ENCODE results near the gene TRAPPC14. TPM values are rescaled to one million over a fixed set of nuclear protein-coding genes. Genes with fewer than 3 reads are reported as not detected.
A peak's percentile ranks its signal among the peaks of the same experiment; 100 is the strongest.

The TRAPPC14 gene
- total and polyA plus RNA-seq, 9 of the 15 experiments (the other 6 are each of a cell fraction or from before 2014, with no cell fraction given), result 0.42 to 45.9 (median 18.2) TPM

DNA sequence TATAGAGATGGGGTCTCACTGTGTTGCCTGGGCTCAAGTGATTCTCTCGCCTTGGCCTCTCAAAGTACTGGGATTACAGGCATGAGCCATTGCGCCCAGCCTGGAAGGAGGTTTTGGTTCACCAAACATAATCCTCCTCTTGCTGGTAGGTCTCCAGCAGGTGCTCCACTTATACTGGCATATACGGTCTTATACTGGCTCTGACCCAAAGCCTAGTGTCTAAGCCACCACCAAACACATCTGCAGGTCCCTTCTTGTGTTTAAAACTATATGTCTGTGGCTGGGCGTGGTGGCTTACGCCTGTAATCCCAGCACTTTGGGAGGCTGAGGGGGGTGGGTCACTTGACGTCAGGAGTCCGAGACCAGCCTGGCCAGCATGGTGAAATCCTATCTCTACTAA lies 26.4 kb downstream of the TRAPPC14 start:
- Histone ChIP-seq H3K9me3 (replicated peaks; ENCODE audit: control insufficient read depth, insufficient read depth, low read depth, low read length) (no peaks in the 10 kb centered on the region), H3K27ac (ENCODE audit: extremely low read depth, low read depth, low read length) (no peak overlapping the region), H3K9ac (ENCODE audit: insufficient read depth in 1 of 2, low read depth in 2 of 2, low read length in 2 of 2) (no peak overlapping the region), H3K79me2 (ENCODE audit: control insufficient read depth, insufficient read depth, low read length) (peaks cover 3% of the 10 kb centered on the region; the same call in 2 of the 3 replicates), H3K27me3 (ENCODE audit: control insufficient read depth in 2 of 2, insufficient read depth in 2 of 2, low read length in 2 of 2) (no peaks in the 10 kb centered on the region; a peak in 2 of 5 replicates), H3K36me3 (ENCODE audit: control insufficient read depth, insufficient read depth, low read length) (no peaks in the 10 kb centered on the region), H3K4me1 (replicated peaks in 1 of 2; ENCODE audit: control insufficient read depth in 2 of 2, insufficient read depth in 2 of 2, low read length in 2 of 2) (peaks cover 11 to 16% of the 10 kb centered on the region in 2 experiments), H3K9me1 (ENCODE audit: control insufficient read depth, insufficient read depth, low read length) (no peaks in the 10 kb centered on the region), H3K4me3 (no peak overlapping the region), H2AFZ (ENCODE audit: low read depth, low read length) (0 out of 2 replicates have a peak overlapping the region, but pooled peaks have one; percentile 61), H4K20me1 (replicated peaks; ENCODE audit: control insufficient read depth, insufficient read depth, low read length) (no peaks in the 10 kb centered on the region), H3K4me2 (ENCODE audit: insufficient read depth, low read length) (peak overlapping the region; percentile 47; the same call in 1 of the 2 replicates)
- BruUV-seq (replicated peaks), result no TSS peak
- TF ChIP-seq MEF2D (tag; conservative IDR thresholded peaks at IDR 0.05; ENCODE audit: low read depth) (no peak), MECOM (CRISPR knock-in tag; IDR thresholded peaks at IDR 0.05) (0 out of 2 replicates have a peak, but pooled peaks have one; percentile 7)
- TF ChIP-seq, protein P1, sequence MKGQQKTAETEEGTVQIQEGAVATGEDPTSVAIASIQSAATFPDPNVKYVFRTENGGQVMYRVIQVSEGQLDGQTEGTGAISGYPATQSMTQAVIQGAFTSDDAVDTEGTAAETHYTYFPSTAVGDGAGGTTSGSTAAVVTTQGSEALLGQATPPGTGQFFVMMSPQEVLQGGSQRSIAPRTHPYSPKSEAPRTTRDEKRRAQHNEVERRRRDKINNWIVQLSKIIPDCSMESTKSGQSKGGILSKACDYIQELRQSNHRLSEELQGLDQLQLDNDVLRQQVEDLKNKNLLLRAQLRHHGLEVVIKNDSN (CRISPR knock-in tag; IDR thresholded peaks at IDR 0.05), result peak; percentile 32; the same call in 1 of the 2 replicates
- WGBS (ENCODE audit: insufficient coverage, low coverage, missing lambda C conversion rate), result 35% methylated on average over 7 of the region's 7 CpGs
- in situ Hi-C loops (cut with MboI), result loop anchor here (5.0 kb wide), 2 partner anchors 80 to 215 kb away; no protein-coding TSS in a partner anchor
- ChIA-PET CTCF (ENCODE audit: low intra/inter-chr PET ratio) (interaction anchor here (0.6 to 4.8 kb wide), 8 partner anchors 77 to 289 kb away, joined by 3 to 54 read pairs (median 4); no protein-coding TSS in a partner anchor), POLR2A (interaction anchor here (0.7 to 3.8 kb wide), 7 partner anchors 10 to 297 kb away, joined by 3 to 13 read pairs (median 3); partner anchors contain the start of genes GPC2, LAMTOR4 and MEPCE)
- no peak for DNase-seq (ENCODE audit: extremely low read depth in 1 of 4, low spot score in 3 of 4)
- peak; percentile 1; the same call in 1 of the 3 replicates for ATAC-seq
- intact Hi-C loops (cut with micrococcal nuclease), result loop anchor here (1.0 to 2.0 kb wide), 4 partner anchors 57 to 275 kb away; no protein-coding TSS in a partner anchor
- no peak for FAIRE-seq
